ENCODE data around the gene ITPR1.
A peak's percentile ranks its signal among the peaks of the same experiment; 100 is the strongest.

Gene ITPR1

GRCh38 chr3:4475804-4476203, 17.3 kb upstream of the ITPR1 start:
- DNase-seq (ENCODE audit: low read depth) = peak; percentile 28
- TF ChIP-seq CTCF (IDR thresholded peaks at IDR 0.05; ENCODE audit: low read depth, low read length) (no peak), MYC (IDR thresholded peaks at IDR 0.05; ENCODE audit: low read depth, low read length) (no peak), POLR2A (IDR thresholded peaks at IDR 0.05; ENCODE audit: extremely low read depth, insufficient read length) (no peak), MAX (IDR thresholded peaks at IDR 0.05; ENCODE audit: low read depth, low read length) (no peak)
- no peak overlapping the region for H3K4me3 ChIP-seq (ENCODE audit: low read depth, low read length)

GRCh38 chr3:4476496-4476895, 16.7 kb upstream of the ITPR1 start:
- no peak overlapping the region for H3K4me3 ChIP-seq (ENCODE audit: low read depth, low read length)
- peak; percentile 20 for DNase-seq (ENCODE audit: low read depth)
- TF ChIP-seq MYC (IDR thresholded peaks at IDR 0.05; ENCODE audit: low read depth, low read length) = no peak
- no peak for TF ChIP-seq MAX (IDR thresholded peaks at IDR 0.05; ENCODE audit: low read depth, low read length)
- no peak for TF ChIP-seq CTCF (IDR thresholded peaks at IDR 0.05; ENCODE audit: low read depth, low read length)
- TF ChIP-seq POLR2A (IDR thresholded peaks at IDR 0.05; ENCODE audit: extremely low read depth, insufficient read length) = no peak

- TF ChIP-seq MAX (IDR thresholded peaks at IDR 0.05; ENCODE audit: low read depth, low read length) (no peak), POLR2A (IDR thresholded peaks at IDR 0.05; ENCODE audit: extremely low read depth, insufficient read length) (no peak), MYC (IDR thresholded peaks at IDR 0.05; ENCODE audit: low read depth, low read length) (no peak), CTCF (IDR thresholded peaks at IDR 0.05; ENCODE audit: low read depth, low read length) (no peak)
- DNase-seq (ENCODE audit: low read depth) = peak; percentile 67
- H3K4me3 ChIP-seq (ENCODE audit: low read depth, low read length) = no peak overlapping the region
Observed at GRCh38 chr3:4478261-4478660, 14.9 kb upstream of the ITPR1 start.

- H3K4me3 ChIP-seq (ENCODE audit: low read depth, low read length) = peak overlapping the region; percentile 73
- no peak for DNase-seq (ENCODE audit: low read depth)
- TF ChIP-seq MYC (IDR thresholded peaks at IDR 0.05; ENCODE audit: low read depth, low read length) (no peak), POLR2A (IDR thresholded peaks at IDR 0.05; ENCODE audit: extremely low read depth, insufficient read length) (no peak), CTCF (IDR thresholded peaks at IDR 0.05; ENCODE audit: low read depth, low read length) (no peak), MAX (IDR thresholded peaks at IDR 0.05; ENCODE audit: low read depth, low read length) (no peak)
Observed at GRCh38 chr3:4491855-4492207, 1.3 kb upstream of the ITPR1 start.

- no peak for TF ChIP-seq MAX (IDR thresholded peaks at IDR 0.05; ENCODE audit: low read depth, low read length)
- no peak for TF ChIP-seq POLR2A (IDR thresholded peaks at IDR 0.05; ENCODE audit: extremely low read depth, insufficient read length)
- no peak for TF ChIP-seq MYC (IDR thresholded peaks at IDR 0.05; ENCODE audit: low read depth, low read length)
- peak; percentile 18 for TF ChIP-seq CTCF (IDR thresholded peaks at IDR 0.05; ENCODE audit: low read depth, low read length)
- H3K4me3 ChIP-seq (ENCODE audit: low read depth, low read length) = peak overlapping the region; percentile 73
- DNase-seq (ENCODE audit: low read depth) = peak; percentile 82
Observed at GRCh38 chr3:4492208-4493013, 737 bp upstream of the ITPR1 start.

Data from NB4 (cell line).